ENCODE results near the gene MOGAT1.
"Not testable (repeated sequence)": the region's sequence is repeated elsewhere in the genome, so short reads cannot be mapped to it uniquely, and the experiment has no call there.

The MOGAT1 gene

DNA sequence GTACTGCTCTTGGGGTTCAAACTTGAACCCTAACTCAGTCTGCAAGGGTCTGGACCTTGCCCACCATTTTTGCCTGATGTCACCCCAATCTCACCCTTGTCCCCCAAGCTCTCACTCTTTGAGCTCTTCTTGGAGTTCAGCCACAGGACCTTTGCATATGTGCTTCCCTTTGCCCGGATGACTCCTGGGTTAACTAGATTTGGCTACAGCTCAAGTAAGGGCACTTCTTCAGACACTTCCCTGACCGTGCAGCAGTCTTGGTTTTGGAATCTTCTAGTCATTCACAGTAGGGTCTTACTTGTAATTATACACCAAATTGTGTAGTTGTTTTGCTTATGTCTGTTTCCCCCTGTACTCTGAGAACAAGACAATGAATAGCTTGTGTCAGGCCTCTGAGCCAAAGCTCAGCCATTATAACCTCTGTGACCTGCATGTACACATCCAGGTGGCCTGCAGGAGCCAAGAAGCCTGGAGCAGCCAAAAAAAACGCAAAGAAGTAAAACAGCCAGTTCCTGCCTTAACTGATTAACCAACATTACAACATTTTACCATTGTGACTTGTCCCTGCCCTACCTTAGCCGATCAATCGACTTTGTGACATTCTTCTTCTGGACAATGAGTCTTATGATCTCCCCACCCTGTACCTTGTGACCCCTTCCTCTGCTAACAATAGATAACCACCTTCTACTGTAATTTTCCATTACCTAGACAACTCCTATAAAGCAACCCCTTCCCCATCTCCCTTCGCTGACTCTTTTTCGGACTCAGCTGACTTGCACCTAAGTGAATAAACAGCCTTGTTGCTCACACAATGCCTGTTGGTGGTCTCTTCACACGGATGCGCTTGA lies 1.0 kb upstream of the MOGAT1 start:
- no peak for DNase-seq (ENCODE audit: low read depth)

DNA sequence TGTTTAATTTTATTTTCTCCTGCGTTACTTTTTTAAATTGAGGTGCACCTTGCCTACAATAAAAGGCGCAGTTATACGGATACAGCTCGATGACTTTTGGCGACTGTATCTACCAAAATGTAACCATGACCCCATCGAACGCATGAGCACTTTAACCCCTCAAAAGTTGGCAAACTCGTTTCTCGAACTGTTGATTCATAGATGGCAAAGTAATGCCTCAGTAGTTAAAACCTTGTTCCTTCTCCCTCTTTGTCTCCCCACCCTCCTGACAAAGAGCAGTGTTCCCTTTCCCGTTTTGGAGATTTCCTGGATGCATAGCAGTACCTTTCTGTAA lies 577 bp downstream of the MOGAT1 start:
- no peak for DNase-seq (ENCODE audit: low read depth)

DNA sequence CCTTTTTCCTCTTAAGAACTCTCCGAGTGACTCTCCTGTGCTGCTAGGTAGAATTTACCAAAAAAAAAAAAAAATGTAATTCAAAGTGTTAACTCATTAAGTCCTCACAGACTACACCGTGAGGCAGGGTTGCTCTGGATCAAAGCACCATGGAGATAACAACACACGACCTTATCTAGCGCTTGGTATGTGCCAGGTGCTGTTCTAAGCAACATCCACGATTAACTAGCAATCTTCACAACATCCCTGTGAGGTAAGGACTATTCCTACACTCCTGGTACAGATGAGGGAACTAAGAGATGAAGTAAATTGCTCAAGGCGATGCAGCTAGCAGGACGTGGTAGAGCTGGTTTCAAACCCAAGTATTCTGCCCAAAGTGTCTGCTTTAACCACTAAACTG lies 1.8 kb downstream of the MOGAT1 start:
- no peak for DNase-seq (ENCODE audit: low read depth)

DNA sequence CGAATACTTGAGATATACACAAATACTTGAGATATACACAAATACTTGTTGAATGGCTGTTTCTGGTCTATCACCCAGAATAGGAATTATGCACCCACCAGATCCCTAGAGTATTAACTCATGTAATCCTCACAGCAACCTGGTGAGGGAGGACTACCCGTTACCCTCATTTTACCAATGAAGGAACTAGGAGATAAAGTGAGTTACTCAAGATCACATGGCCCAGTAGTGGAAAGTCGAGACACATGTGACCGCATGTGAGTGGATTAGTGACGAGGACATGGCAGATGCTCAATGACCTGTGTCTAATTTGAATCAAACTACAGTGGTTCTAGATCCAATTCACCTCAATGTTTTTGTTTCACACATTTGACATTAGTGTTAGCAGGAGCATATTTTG lies 2.4 kb downstream of the MOGAT1 start:
- DNase-seq (ENCODE audit: low read depth) = no peak

DNA sequence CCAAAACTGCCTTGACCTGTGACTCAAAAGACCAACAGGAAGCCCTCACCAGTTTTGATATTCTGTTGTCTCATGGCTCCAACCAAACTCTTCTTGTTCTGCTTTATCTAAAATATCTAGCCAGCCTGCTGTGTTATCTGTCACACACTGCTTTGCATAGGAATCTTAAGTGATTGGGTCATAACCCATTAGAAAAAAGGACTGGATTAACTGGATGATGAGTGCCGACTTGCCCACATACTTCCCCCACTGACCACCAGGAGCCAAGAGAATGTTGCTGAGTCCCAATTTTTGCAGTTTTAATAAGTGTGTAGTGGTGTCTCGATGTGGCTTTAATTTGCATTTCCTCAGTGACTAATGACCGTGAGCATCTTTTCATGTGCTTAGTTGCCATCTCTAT lies 6.5 kb downstream of the MOGAT1 start:
- no peak for DNase-seq (ENCODE audit: low read depth)

DNA sequence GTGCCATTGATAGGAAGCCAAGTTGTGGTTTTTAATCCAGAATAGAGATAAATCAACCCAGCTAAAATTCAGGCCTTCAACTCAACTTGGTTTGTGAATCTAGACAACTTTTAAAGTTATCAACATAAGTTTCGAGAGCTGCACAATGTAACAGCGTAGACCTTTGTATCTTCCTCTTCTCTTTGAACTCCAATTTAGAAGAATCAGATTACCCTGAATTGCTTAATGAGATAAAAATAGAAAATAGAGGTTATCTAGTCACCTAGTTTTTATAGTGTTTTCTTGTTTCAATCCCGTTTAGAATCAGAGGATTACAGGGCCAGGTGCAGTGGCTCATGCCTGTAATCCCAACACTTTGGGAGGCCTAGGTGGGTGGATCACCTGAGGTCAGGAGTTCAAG lies 12.3 kb downstream of the MOGAT1 start:
- DNase-seq (ENCODE audit: low read depth) = no peak

DNA sequence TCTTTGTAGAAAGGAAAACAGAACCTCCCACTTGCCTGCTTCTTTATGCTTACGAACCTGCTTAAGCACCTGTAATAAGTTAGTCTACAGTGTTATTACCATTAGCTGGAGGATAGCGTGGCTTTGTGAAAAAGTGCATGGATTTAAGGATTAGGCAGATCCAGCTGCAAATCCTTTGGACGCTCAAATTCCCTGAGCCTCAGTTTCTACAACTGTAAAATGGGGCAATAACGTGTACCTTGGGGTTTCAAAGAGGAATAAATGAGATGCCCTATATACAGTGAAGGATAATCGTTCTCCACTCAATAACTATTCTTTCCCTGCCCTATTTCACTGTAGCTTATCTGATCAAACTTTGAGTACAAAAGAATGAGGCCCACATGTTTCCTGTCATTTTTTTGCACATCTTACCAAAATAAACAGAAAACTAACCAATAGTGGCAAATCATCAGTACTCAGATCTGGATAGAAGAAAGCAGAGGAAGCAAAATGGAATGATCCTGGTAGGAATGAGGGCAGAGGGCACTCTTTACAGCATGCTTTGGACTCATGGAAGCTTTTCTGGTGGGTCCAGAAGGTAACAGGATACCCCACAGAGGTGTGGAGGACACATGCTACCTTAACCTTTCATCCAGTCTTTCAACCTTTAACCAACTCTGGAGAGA lies 14.8 kb downstream of the MOGAT1 start:
- DNase-seq (ENCODE audit: low read depth) = no peak

DNA sequence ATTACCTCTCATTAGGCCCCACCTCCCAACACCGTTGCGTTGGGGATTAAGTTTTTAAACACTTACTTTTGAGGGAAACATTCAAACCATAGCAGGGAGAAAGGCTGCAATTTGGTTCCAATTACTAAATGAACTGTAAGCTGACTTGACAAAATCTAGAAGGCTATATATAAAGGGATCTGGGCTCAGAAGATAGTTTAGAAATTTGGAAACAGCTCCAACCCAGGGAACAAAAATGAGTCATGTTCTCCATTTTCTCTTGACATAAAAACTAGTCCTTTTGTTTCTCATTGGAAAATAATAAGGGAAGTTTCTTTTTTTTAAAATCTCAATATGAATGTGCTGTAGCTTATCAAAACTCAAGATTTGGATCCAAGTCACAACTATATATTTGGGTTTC lies 17.5 kb downstream of the MOGAT1 start:
- no peak for DNase-seq (ENCODE audit: low read depth)

DNA sequence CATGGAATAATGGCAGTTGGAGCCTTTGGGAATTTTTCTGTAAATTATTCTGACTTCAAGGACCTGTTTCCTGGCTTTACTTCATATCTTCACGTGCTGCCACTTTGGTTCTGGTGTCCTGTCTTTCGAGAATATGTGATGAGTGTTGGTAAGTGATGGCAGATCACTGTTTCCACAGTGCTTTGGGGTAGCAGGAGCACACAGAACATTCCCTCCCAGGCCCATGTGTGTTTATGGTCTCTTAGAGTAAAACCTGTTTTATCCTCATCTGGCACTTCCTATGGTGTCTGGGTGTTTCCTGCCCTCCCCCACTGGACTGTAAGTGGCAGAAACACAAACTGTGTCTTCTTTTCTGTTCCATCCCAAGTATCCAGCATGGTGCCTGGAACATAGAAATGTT lies 17.9 kb downstream of the MOGAT1 start:
- no peak for DNase-seq (ENCODE audit: low read depth)

DNA sequence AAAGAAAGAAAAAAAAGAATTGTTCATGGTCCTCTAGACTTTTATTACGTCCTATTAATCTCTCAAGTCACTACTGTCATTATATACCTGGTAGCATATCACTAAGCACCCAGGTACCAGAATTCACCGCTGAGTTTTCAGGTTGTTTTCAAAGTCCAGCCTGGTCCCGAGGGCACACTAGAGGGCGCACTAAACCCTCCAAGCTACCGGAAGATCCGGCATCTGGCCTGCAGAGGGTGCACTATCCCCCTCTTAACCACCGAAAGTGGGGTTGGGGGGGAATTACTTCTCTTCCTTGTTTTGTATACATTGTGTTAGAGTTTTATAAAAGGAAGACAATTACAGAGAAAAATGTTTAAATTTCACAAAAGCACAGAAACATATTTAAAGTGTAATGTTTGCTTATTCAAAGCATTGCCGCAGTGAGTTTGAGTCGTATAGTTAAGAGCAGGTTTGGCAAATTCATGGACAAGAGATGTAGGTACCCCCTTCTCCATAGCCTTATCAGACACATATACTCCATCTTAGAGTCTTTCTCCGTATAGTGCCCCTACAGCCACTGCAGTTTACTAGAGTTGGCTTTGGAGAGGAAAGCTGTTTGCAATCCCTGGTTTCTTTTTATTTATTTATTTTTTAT lies 19.2 kb downstream of the MOGAT1 start:
- peak; percentile 43 for DNase-seq (ENCODE audit: low read depth)

DNA sequence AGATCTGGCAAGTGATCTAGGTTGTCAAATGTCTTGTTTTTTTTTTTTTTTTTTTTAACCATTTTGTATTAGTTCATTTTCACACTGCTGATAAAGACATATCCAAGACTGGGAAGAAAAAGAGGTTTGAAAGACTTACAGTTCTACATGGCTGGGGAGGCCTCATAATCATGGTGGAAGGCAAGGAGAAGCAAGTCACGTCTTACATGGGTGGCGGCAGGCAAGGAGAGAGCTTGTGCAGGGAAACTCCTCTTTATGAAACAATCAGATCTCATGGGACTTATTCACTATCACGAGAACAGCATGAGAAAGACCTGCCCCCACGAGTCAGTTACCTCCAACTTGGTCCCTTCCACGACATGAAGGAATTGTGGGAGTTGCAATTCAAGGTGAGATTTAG lies 22.0 kb downstream of the MOGAT1 start:
- DNase-seq (ENCODE audit: low read depth) = not testable (repeated sequence)

DNA sequence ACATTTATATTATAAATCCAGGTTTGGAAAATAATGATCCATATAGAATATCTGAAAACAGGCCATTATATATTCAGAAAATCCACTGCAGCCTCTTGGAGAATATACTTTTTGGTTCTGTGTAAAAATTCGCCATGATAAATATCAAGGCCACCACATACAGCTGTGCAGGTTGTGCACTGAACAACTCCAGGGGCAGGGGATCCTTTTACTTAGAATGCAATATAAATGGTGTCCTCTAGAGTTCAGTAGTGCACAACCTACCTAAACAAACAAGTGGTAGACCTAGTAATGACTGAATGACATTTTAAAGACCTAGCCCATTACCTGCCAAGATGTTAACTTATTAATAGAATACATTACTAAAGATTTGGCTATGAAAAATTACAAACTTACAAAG lies 22.4 kb downstream of the MOGAT1 start:
- no peak for DNase-seq (ENCODE audit: low read depth)

DNA sequence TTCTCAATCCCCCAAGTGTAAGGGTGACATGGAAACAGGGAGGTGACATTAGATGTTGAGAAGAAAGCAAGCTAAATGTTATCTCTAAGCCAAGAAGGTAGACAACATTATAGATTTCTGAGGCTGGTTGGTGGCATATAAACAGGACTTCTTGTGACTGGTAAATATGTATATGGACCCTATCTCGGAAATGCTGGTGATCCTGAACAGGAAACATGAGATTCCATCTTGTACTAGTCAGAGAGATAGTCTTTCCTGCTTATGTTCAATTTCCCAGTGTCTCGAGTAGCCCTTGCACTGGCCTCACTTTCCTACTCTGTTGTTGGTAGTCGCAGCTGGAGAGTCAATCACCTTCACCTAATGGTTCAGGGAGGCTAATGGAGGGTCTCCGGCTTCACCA lies 26.8 kb downstream of the MOGAT1 start:
- DNase-seq (ENCODE audit: low read depth) = no peak

DNA sequence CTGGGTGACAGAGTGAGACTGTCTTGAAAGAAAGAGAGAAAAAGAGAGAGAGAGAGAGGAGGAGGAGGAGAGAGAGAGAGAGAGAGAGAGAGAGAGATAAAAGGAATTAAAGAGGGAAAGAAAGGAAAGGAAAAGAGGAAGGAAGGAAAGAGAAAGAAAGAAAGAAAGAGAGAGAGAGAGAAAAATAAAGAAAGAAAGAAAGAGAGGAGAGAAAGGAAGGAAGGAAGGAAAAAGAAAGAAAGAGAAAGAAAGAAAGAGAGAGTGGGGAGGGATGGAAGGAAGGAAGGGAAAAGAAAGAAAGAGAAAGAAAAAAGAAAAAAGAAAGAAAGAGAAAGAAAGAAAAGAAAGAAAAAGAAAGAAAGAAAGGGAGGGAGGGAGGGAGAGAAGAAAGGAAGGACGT lies 29.8 kb downstream of the MOGAT1 start:
- DNase-seq (ENCODE audit: low read depth) = no peak

DNA sequence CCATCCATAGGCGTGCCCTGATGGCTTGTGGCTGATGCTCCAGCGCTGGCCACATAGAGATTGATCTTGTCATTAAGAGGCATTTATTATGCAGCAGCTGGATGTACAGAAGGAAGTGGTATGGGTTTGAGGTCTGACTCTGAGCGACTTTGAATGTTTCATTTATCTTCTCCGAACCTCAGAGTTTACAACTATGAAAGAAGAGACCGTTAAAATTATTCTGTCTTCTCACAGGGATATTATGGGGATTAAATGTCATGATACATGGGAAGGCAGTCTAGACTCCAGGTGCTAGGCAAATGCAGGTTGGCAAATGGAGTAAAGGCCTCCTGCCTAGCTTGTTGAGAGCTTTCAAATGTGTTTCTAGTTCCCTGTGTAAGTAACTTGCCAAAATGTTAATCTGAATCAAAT lies 30.3 kb downstream of the MOGAT1 start:
- no peak for DNase-seq (ENCODE audit: low read depth)

DNA sequence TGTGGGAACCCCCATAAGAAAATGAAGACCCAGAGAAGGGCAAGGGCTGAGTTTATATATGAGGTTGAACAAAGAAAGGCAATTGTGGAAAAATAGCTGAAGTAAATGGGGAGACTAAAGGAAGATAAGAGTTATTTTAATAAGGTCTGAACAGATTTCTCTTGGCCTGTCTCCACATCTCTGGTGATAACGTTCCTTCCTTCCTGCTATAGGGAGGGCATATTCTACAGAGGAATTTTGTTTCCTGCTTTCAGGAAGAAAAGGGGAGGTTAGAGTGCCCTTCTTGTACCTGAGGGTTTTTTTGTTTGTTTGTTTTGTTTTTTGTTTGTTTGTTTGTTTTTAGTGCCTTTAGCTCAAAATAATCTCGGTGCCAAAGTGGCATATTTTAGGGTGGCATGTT lies 31.6 kb downstream of the MOGAT1 start:
- DNase-seq (ENCODE audit: low read depth) = no peak

DNA sequence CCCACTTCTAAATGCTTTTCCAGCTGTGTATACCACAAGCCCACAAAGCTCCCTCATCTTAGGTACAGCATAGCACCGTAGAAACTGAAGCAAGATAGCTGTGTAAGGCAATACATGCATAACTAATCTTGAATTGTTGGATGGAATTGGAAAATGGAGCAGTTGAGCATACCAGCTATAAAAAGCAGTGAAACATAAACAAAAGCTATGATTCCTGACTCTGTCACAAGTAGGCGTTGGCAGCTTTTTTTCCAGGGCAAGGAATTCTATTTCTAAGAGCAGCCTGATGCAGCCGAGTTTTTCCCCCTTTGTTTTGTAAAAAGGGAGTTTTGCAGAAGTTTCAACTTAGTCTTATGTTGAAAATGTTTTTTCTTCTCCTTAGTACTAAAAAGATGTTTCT lies 32.4 kb downstream of the MOGAT1 start:
- DNase-seq (ENCODE audit: low read depth) = no peak

DNA sequence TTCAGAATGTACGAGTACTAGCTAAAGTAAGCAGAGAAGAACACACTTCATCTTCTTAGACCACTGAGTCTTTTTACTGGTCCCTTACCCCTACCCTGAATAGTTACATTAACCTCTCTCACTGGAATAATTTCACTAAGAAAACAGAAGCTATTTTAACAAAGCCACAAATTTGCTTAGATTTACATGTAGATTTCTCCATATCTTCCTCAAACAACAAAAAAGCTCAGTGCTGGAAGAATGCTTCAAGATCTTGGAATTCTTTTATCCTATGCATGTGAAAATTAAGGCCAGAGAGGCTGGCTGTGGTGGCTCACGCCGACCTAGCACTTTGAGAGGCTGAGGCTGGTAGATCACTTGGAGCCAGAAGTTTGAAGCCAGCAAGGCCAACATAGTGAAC lies 35.2 kb downstream of the MOGAT1 start:
- no peak for DNase-seq (ENCODE audit: low read depth)

DNA sequence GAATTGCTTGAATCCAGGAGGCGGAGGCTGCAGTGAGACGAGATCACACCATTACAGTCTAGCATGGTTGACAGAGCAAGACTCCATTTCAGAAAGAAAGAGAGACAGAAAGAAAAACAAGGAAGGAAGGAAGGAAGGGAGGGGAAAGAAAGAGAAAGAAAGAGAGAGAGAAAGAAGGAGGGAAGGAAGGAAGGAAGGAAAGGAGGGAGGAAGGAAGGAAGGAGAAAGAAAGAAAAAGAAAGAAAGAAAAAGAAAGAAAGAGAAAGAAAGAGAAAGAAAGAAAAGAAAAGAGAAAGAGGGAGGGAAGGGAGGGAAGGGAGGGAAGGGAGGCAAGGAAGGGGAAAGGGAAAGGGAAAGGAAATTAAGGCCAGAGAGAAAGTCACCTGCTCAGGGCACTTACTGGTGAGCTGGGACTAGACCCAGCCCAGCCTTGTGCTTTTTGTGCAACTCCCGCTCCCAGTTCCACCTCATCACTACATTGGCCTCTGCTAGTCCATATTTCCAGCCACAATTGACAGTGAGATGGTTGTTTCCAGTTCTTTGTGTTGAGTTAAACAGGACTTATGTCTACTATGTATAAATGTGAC lies 35.7 kb downstream of the MOGAT1 start:
- no peak for DNase-seq (ENCODE audit: low read depth)

DNA sequence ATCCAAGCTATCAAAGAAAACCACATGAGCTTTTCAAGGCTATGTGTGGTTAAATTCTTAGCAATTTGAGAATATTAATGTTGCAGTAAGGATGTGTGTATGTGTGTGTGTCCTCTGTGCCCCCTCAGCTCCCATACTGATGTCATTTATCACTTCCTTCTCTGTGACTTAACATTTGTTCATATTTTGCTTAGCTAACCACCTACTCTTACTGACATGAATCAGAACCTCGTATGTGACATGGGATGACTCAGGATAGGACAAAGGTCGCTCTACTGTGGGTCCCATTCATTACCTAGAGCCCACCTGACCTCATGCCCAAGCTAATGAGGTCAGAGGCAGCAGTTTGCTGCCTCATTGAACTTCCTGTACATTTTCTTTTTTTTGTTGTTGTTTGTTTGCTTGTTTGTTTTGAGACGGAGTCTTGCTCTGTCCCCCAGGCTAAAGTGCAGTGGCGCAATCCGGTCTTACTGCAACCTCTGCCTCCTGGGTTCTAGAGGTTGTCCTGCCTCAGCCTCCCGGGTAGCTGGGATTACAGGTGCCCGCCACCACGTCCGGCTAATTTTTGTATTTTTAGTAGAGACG lies 36.3 kb downstream of the MOGAT1 start:
- DNase-seq (ENCODE audit: low read depth) = no peak

DNA sequence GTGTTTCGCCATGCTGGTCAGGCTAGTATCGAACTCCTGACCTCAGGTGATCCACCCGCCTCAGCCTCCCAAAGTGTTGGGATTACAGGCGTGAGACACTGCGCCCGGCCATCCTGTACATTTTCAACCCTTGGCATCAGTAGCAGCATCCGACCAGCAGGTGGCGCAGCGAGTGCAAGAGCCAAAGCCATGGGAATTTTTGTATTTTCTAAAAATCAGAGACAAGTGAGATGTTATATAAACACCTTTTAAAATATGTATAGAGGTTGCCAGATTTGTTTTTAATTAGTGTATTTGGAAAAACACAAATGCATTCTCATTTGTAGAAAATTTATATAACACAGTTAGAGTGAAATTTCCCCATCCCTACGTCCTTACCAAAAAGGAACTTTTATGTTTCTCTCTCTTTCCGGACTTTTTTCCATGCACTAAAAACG lies 36.8 kb downstream of the MOGAT1 start:
- DNase-seq (ENCODE audit: low read depth) = peak; percentile 65

DNA sequence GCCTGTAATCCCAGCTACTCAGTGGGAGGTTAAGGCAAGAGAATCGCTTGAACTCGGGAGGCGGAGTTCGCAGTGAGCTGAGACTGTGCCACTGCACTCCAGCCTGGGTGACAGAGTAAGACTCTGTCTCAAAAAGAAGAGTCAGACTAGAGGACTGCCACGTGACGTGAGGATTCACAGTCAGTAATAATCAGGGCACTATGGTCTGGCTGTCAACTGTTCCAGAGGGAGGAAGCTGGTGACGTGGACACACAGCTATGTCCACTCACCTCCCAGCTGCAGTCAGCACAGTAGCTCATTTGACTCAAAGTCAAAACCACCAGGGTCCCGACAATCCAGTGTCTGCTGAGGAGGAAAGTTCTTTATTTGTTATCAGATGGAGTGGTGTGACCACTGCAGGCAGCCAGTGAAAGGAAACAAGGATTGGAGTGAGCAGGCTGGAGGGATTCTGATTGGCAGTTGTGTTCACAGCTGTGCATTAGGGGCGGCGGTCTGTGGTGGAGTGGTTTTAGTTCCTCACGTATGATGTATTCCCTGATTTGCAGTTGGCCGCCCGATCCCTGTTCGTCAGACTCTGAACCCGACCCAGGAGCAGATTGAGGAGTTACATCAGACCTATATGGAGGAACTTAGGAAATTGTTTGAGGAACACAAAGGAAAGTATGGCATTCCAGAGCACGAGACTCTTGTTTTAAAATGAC lies 37.9 kb downstream of the MOGAT1 start:
- DNase-seq (ENCODE audit: low read depth) = no peak

Data from activated T-helper 9 cell treated with anti-CD3 and anti-CD28 coated beads, Interleukin-2, amount 50 U/mL, for 16 hours (primary cell).